Mucosa of gallbladder (tissue), 1 donor: ENCODE measurements around the gene CHN2. TPM values are rescaled to one million over a fixed set of nuclear protein-coding genes. Genes with fewer than 3 reads are reported as not detected.
A peak's percentile ranks its signal among the peaks of the same experiment; 100 is the strongest.

ENCODE experiments used
- DNase-seq: peaks from one replicate; pipeline ENCODE4 v3.0.0-alpha.2; 2020; ENCODE audit warnings: low spot score
- total RNA-seq: library from RNA; stranded (reverse); gene quantifications from one replicate; pipeline ENCODE4 v1.2.1, GENCODE V29; 2021
- donor health status: DM: no; HTN: no; CAD: no.

CHN2 gene
- total RNA-seq, 1 donor from 2014 or later: 24.7 TPM

GRCh38 chr7:29332042-29332811, 137.7 kb downstream of the CHN2 start:
- no peak for DNase-seq

- DNase-seq: no peak
Observed at GRCh38 chr7:29332875-29333855, 138.6 kb downstream of the CHN2 start.

- no peak for DNase-seq
Observed at GRCh38 chr7:29335188-29336083, 140.9 kb downstream of the CHN2 start.

- no peak for DNase-seq
Observed at GRCh38 chr7:29337546-29338116, 143.1 kb downstream of the CHN2 start.

- no peak for DNase-seq
Observed at GRCh38 chr7:29340696-29341095, 146.1 kb downstream of the CHN2 start.

GRCh38 chr7:29341156-29341555, 146.6 kb downstream of the CHN2 start:
- DNase-seq: no peak

GRCh38 chr7:29342761-29343160, 148.2 kb downstream of the CHN2 start:
- no peak for DNase-seq

- no peak for DNase-seq
Observed at GRCh38 chr7:29343399-29343798, 148.8 kb downstream of the CHN2 start.

- no peak for DNase-seq
Observed at GRCh38 chr7:29344334-29344978, 149.9 kb downstream of the CHN2 start.

- DNase-seq: peak; percentile 57
Observed at GRCh38 chr7:29345590-29345989, 151.0 kb downstream of the CHN2 start.

GRCh38 chr7:29346231-29346978, 151.8 kb downstream of the CHN2 start:
- no peak for DNase-seq

GRCh38 chr7:29349362-29349761, 154.8 kb downstream of the CHN2 start:
- DNase-seq: no peak

GRCh38 chr7:29350351-29350750, 155.8 kb downstream of the CHN2 start:
- DNase-seq: no peak

GRCh38 chr7:29352041-29352440, 157.5 kb downstream of the CHN2 start:
- no peak for DNase-seq

GRCh38 chr7:29353810-29354209, 159.2 kb downstream of the CHN2 start:
- no peak for DNase-seq

GRCh38 chr7:29354340-29354739, 159.8 kb downstream of the CHN2 start:
- DNase-seq: no peak

GRCh38 chr7:29355388-29355787, 160.8 kb downstream of the CHN2 start:
- DNase-seq: no peak

- no peak for DNase-seq
Observed at GRCh38 chr7:29356631-29357030, 162.1 kb downstream of the CHN2 start.

- DNase-seq: no peak
Observed at GRCh38 chr7:29359482-29360093, 165.0 kb downstream of the CHN2 start.
